HepG2 (cell line): Measurements from ENCODE around the gene IDUA. TPM values are rescaled to one million over a fixed set of nuclear protein-coding genes. Genes with fewer than 3 reads are reported as not detected.

ENCODE experiments used
- AKNA ChIP-seq: sonication (generic); formaldehyde crosslinking; IDR thresholded peaks from 2 replicates; pipeline ENCODE4 v1.4.0; 2020; ENCODE audit warnings: missing genetic modification reagents, borderline replicate concordance
- PCBP2 ChIP-seq: fragments of 200-400 bp; formaldehyde crosslinking; optimal IDR thresholded peaks from 2 replicates; pipeline ENCODE3; 2018; ENCODE audit warnings: low read length, low read depth; ENCODE audit not compliant: poor library complexity, severe bottlenecking
- PPARG ChIP-seq: conservative IDR thresholded peaks from 2 replicates; pipeline ENCODE4 v1.6.1; 2016; ENCODE audit warnings: missing biosample characterization, missing genetic modification reagents
- STAT5B ChIP-seq: sonication (generic); formaldehyde crosslinking; IDR thresholded peaks from 2 replicates; pipeline ENCODE4 v1.4.0; 2020; ENCODE audit warnings: missing genetic modification reagents
- TFAP4 ChIP-seq: sonication (generic); IDR thresholded peaks from 2 replicates; pipeline ENCODE4 v1.6.1; 2016; ENCODE audit warnings: low read depth, borderline replicate concordance
- TFDP1 ChIP-seq: IDR thresholded peaks from 2 replicates; pipeline ENCODE4 v1.6.1; 2016; ENCODE audit warnings: missing compliant biosample characterization, missing genetic modification reagents, borderline replicate concordance
- TFDP2 ChIP-seq: sonication (generic); formaldehyde crosslinking; IDR thresholded peaks from 2 replicates; pipeline ENCODE4 v1.4.0; 2020; ENCODE audit warnings: missing genetic modification reagents
- ZBTB43 ChIP-seq: sonication (generic); formaldehyde crosslinking; conservative IDR thresholded peaks from 2 replicates; pipeline ENCODE4 v1.4.0; 2020; ENCODE audit warnings: missing genetic modification reagents
- ZNF234 ChIP-seq: sonication (generic); formaldehyde crosslinking; conservative IDR thresholded peaks from 2 replicates; pipeline ENCODE4 v1.5.1; 2020; ENCODE audit warnings: mild to moderate bottlenecking, missing genetic modification reagents
- ZNF574 ChIP-seq: sonication (generic); formaldehyde crosslinking; IDR thresholded peaks from 2 replicates; pipeline ENCODE4 v1.4.0; 2020; ENCODE audit warnings: missing genetic modification reagents
- ZNF773 ChIP-seq: sonication (generic); formaldehyde crosslinking; IDR thresholded peaks from 2 replicates; pipeline ENCODE4 v1.4.0; 2020; ENCODE audit warnings: missing genetic modification reagents, borderline replicate concordance
- ZNF776 ChIP-seq: sonication (generic); formaldehyde crosslinking; IDR thresholded peaks from 2 replicates; pipeline ENCODE4 v1.4.0; 2020; ENCODE audit warnings: mild to moderate bottlenecking, missing genetic modification reagents
- ZNF777 ChIP-seq: sonication (generic); formaldehyde crosslinking; IDR thresholded peaks from 2 replicates; pipeline ENCODE4 v1.4.0; 2020; ENCODE audit warnings: missing genetic modification reagents
- ZSCAN22 ChIP-seq: sonication (generic); formaldehyde crosslinking; IDR thresholded peaks from 2 replicates; pipeline ENCODE4 v1.4.0; 2020; ENCODE audit warnings: mild to moderate bottlenecking, missing genetic modification reagents
- polyA plus RNA-seq, 8 experiments: library from polyadenylated mRNA; depleted of rRNA in 3 of 8; stranded (reverse) in 7 of 8; unstranded in 1 of 8; fragments of >200 nt; fragmentation: Illumina TruSeq in 4 of 8; extraction: Trizol in 4 of 8; gene quantifications; 2 replicates each; pipeline versions ENCODE4 v1.2.1 to v1.2.3, GENCODE V29; 2011 to 2016; ENCODE audit warnings: low read depth in 4 of 8, missing spikeins in 1 of 8, mixed read lengths in 1 of 8; ENCODE audit not compliant: insufficient read depth in 1 of 8
- total RNA-seq, 5 experiments: library from RNA; depleted of rRNA; stranded (reverse); fragments of >200 nt; fragmentation: Illumina TruSeq; extraction: Trizol; gene quantifications; 2 replicates each; pipeline ENCODE4 v1.2.3, GENCODE V29; 2016; ENCODE audit warnings: low read depth in 1 of 5

The IDUA gene
- total and polyA plus RNA-seq, 2 of the 13 experiments (the other 11 are each of a cell fraction or from before 2014, with no cell fraction given): 0.77 to 1.0 TPM

GRCh38 chr4:1010395-1011021 lies 23.7 kb downstream of the IDUA start (continued):
- no peak for TF ChIP-seq ZNF773
- no peak for TF ChIP-seq TFAP4
- TF ChIP-seq AKNA (CRISPR knock-in tag): no peak
- TF ChIP-seq ZNF574 (CRISPR knock-in tag): 0 out of 2 replicates have a peak, but pooled peaks have one; percentile 10
- no peak for TF ChIP-seq PCBP2
- TF ChIP-seq ZNF234 (CRISPR knock-in tag): no peak
- TF ChIP-seq STAT5B (CRISPR knock-in tag): no peak
- peak; percentile 15; the same call in 1 of the 2 replicates for TF ChIP-seq ZNF777 (CRISPR knock-in tag)
- TF ChIP-seq ZBTB43 (CRISPR knock-in tag): no peak
- TF ChIP-seq PPARG: no peak
- TF ChIP-seq TFDP2: peak; percentile 11; the same call in 1 of the 2 replicates
- peak; percentile 38; the same call in 1 of the 2 replicates for TF ChIP-seq TFDP1
- no peak for TF ChIP-seq ZSCAN22 (CRISPR knock-in tag)
- peak; percentile 13; the same call in 1 of the 2 replicates for TF ChIP-seq ZNF776 (CRISPR knock-in tag)
